T-helper 2 cell (primary cell): ENCODE data around the gene TTLL11.
"Not testable (repeated sequence)": the region's sequence is repeated elsewhere in the genome, so short reads cannot be mapped to it uniquely, and the experiment has no call there.

Experiments used
- DNase-seq, 5 experiments: peaks; one replicate each; pipeline versions ENCODE4 v3.0.0 to v3.0.0-alpha.2; 2012 to 2022

TTLL11 gene

GRCh38 chr9:122004589-122004988 lies 88.5 kb downstream of the TTLL11 start:
- DNase-seq = no peak

- no peak for DNase-seq
Observed at GRCh38 chr9:122001491-122002201, 91.5 kb downstream of the TTLL11 start.

- not testable (repeated sequence) for DNase-seq
Observed at GRCh38 chr9:122000526-122000925, 92.6 kb downstream of the TTLL11 start.

GRCh38 chr9:121999556-121999955 lies 93.6 kb downstream of the TTLL11 start:
- DNase-seq = no peak

- no peak for DNase-seq
Observed at GRCh38 chr9:121998513-121999049, 94.5 kb downstream of the TTLL11 start.

- no peak for DNase-seq
Observed at GRCh38 chr9:121997791-121998190, 95.3 kb downstream of the TTLL11 start.

- DNase-seq = no peak
Observed at GRCh38 chr9:121996783-121997182, 96.3 kb downstream of the TTLL11 start.

- no peak for DNase-seq
Observed at GRCh38 chr9:121995997-121996396, 97.1 kb downstream of the TTLL11 start.

GRCh38 chr9:121992571-121993212 lies 100.4 kb downstream of the TTLL11 start:
- peak in 2 of 5 experiments; percentile 31 to 62 for DNase-seq

- DNase-seq = no peak
Observed at GRCh38 chr9:121991307-121991661, 101.8 kb downstream of the TTLL11 start.

GRCh38 chr9:121990600-121991306 lies 102.4 kb downstream of the TTLL11 start:
- DNase-seq = no peak

- no peak for DNase-seq
Observed at GRCh38 chr9:121989010-121989409, 104.1 kb downstream of the TTLL11 start.

GRCh38 chr9:121987314-121987713 lies 105.8 kb downstream of the TTLL11 start:
- no peak for DNase-seq

GRCh38 chr9:121985792-121986494 lies 107.2 kb downstream of the TTLL11 start:
- DNase-seq = no peak

GRCh38 chr9:121984726-121985402 lies 108.2 kb downstream of the TTLL11 start:
- DNase-seq = no peak

- DNase-seq = no peak
Observed at GRCh38 chr9:121983736-121984135, 109.4 kb downstream of the TTLL11 start.

GRCh38 chr9:121981118-121981883 lies 111.8 kb downstream of the TTLL11 start:
- DNase-seq = no peak

GRCh38 chr9:121980665-121981064 lies 112.4 kb downstream of the TTLL11 start:
- not testable (repeated sequence) for DNase-seq

GRCh38 chr9:121979736-121980135 lies 113.4 kb downstream of the TTLL11 start:
- no peak for DNase-seq

GRCh38 chr9:121976751-121977150 lies 116.4 kb downstream of the TTLL11 start:
- peak in 1 of 5 experiments; percentile 3 for DNase-seq

GRCh38 chr9:121975801-121976277 lies 117.3 kb downstream of the TTLL11 start:
- DNase-seq = no peak
